Right atrium auricular region (tissue), 2 donors: Measurements from ENCODE around the gene NOS1. TPM values are rescaled to one million over a fixed set of nuclear protein-coding genes. Genes with fewer than 3 reads are reported as not detected.

Source experiments
- DNase-seq: peaks from one replicate; pipeline ENCODE4 v3.0.0-alpha.2; 2019; ENCODE audit warnings: low spot score
- H3K27ac ChIP-seq, 2 donors: fragments of 200-600 bp; sonication (generic); 1 replicate in 1 of 2; 2 replicates in 1 of 2; pipeline ENCODE4 v1.5.1; 2016 to 2019
- H3K27me3 ChIP-seq, 2 donors: fragments of 200-600 bp; sonication (generic); one replicate each; pipeline versions ENCODE4 v1.5.1 to v1.6.0; 2017 to 2019
- H3K36me3 ChIP-seq: fragments of 200-600 bp; sonication (generic); one replicate; pipeline ENCODE4 v1.5.1; 2016
- H3K4me1 ChIP-seq, 2 donors: fragments of 200-600 bp; sonication (generic); one replicate each; pipeline versions ENCODE4 v1.5.1 to v1.6.0; 2017 to 2019
- H3K4me3 ChIP-seq, 2 donors: fragments of 200-600 bp; sonication (generic); 1 replicate in 1 of 2; 2 replicates in 1 of 2; pipeline ENCODE4 v1.5.1; 2017 to 2019; ENCODE audit warnings: mild to moderate bottlenecking in 1 of 2, moderate library complexity in 1 of 2
- H3K9me3 ChIP-seq, 2 donors: fragments of 200-600 bp; sonication (generic); one replicate each; pipeline ENCODE4 v1.5.1; 2019
- total RNA-seq, 2 donors: library from RNA; depleted of rRNA; stranded (reverse); fragments of >200 nt; gene quantifications; one replicate each; pipeline ENCODE4 v1.1.0, GENCODE V29; 2016
- TF ChIP-seq, protein P1 (sequence below), 2 donors: fragments of 200-600 bp; sonication (generic); IDR thresholded peaks; one replicate each; pipeline ENCODE4 v1.5.1; 2019; ENCODE audit warnings: antibody characterized with exemption in 2 of 2

NOS1 gene
- total RNA-seq, 2 donors from 2014 or later, result 0.04 to 0.67 TPM

DNA sequence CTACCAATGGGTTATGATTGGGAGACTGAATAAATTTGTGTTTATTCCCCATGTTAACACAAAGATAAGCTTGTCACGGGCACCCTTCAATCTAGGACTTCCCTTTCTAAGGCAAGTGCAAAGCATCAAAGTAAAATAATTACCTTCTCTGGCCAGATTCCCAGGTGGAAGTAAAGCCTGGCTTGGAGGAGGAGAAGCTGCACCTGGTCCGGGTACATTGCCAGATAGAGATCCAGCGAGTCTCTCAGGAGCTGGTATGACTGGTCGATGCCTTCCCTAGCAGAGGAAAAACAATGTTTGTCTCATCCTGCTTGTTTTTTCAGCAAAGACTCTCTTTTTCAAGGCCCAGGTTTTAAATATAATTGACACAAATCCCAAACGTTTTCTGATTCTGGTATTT lies 196.1 kb downstream of the NOS1 start:
- peaks cover 93% of the 10 kb centered on the region for H3K36me3 ChIP-seq
- H3K27ac ChIP-seq, result no peak overlapping the region
- H3K4me1 ChIP-seq, result peaks cover 0 to 3% of the 10 kb centered on the region in 2 donors
- no peaks in the 10 kb centered on the region for H3K27me3 ChIP-seq
- TF ChIP-seq, protein P1, sequence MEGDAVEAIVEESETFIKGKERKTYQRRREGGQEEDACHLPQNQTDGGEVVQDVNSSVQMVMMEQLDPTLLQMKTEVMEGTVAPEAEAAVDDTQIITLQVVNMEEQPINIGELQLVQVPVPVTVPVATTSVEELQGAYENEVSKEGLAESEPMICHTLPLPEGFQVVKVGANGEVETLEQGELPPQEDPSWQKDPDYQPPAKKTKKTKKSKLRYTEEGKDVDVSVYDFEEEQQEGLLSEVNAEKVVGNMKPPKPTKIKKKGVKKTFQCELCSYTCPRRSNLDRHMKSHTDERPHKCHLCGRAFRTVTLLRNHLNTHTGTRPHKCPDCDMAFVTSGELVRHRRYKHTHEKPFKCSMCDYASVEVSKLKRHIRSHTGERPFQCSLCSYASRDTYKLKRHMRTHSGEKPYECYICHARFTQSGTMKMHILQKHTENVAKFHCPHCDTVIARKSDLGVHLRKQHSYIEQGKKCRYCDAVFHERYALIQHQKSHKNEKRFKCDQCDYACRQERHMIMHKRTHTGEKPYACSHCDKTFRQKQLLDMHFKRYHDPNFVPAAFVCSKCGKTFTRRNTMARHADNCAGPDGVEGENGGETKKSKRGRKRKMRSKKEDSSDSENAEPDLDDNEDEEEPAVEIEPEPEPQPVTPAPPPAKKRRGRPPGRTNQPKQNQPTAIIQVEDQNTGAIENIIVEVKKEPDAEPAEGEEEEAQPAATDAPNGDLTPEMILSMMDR (IDR thresholded peaks at IDR 0.05), result no peak
- no peak for DNase-seq
- H3K4me3 ChIP-seq, result no peak overlapping the region
- H3K9me3 ChIP-seq, result no peaks in the 10 kb centered on the region

DNA sequence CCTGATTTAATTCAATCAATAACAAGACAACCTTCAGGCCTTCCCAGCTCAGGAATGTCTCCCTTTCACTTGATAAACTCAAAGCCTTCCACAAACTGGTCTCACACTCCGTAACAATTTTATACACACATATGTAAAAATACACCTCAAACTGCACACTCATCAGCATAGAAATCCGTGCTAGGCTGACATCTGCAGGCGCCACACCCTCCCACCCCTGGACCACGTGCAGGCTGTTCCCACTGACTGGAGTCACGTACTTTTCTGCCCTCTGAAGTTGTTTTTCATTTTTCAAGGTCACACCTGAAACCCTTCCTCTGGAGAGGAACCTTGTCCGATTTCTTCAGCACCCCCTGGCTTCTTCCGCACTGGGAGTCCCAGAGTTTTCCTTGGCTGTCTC lies 198.8 kb downstream of the NOS1 start:
- Histone ChIP-seq H3K27me3 (no peaks in the 10 kb centered on the region), H3K4me1 (peaks cover 0 to under 1% of the 10 kb centered on the region in 2 donors), H3K27ac (no peak overlapping the region), H3K4me3 (no peak overlapping the region), H3K9me3 (no peaks in the 10 kb centered on the region), H3K36me3 (peaks cover 94% of the 10 kb centered on the region)
- DNase-seq, result no peak
- TF ChIP-seq, protein P1 (IDR thresholded peaks at IDR 0.05), result no peak

DNA sequence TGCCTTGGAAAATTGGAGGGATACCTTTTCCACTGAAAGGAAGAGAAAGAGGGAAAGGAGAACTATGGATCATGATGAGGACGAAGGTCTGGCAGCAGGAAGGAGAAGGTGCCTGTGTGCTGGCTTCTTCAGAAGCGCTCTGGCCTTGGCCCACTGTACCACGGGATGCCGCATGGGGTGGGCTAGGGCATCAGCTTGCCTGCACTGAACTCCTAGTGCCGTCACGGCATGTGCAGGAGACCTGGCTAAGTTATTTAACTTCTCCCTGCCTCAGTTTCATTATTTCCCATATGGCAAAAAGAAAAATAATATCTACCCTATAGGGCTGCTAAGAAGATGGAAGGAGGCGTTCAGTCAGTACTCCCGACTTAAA lies 199.3 kb downstream of the NOS1 start:
- peaks cover 94% of the 10 kb centered on the region for H3K36me3 ChIP-seq
- no peak for DNase-seq
- H3K9me3 ChIP-seq, result no peaks in the 10 kb centered on the region
- no peaks in the 10 kb centered on the region for H3K4me1 ChIP-seq
- no peak overlapping the region for H3K27ac ChIP-seq
- no peaks in the 10 kb centered on the region for H3K27me3 ChIP-seq
- TF ChIP-seq, protein P1 (IDR thresholded peaks at IDR 0.05), result no peak
- no peak overlapping the region for H3K4me3 ChIP-seq

DNA sequence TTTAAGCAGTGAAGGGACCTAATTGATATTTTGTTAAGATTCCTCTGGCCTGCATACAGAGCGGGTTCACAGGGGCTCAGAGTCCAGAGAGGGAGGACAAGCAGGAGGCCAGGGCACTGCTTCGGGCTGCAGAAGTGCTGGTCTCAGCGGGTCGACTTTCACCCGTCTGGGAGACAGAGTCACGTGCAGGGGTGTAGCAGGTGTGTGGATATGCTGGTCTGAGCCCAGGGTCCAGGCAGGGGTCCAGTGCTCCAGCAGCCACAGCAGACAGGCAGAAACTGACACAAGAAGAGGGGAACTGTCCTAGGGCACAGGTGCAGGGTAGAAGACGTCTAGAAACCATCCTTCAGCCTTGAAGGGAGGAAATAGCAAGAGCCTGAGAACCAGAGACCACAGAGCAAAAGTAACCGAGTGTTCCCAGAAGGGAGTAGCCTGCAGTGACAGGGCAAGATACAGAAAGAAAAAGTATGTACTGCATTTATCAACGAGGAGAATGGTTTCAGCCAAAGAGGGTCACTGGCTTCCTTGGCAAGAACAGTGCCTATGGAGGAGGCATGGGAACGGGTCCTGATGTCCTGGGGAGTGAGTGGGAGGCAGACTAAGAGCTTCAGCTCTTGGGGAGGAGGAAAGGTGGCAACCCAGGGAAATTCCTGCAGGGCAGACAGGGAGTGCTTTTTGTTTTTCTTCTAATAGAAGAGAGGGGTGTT lies 199.8 kb downstream of the NOS1 start:
- Histone ChIP-seq H3K4me1 (no peaks in the 10 kb centered on the region), H3K36me3 (peaks cover 94% of the 10 kb centered on the region), H3K27ac (no peak overlapping the region), H3K27me3 (no peaks in the 10 kb centered on the region), H3K9me3 (no peaks in the 10 kb centered on the region), H3K4me3 (no peak overlapping the region)
- TF ChIP-seq, protein P1 (IDR thresholded peaks at IDR 0.05), result no peak
- no peak for DNase-seq

DNA sequence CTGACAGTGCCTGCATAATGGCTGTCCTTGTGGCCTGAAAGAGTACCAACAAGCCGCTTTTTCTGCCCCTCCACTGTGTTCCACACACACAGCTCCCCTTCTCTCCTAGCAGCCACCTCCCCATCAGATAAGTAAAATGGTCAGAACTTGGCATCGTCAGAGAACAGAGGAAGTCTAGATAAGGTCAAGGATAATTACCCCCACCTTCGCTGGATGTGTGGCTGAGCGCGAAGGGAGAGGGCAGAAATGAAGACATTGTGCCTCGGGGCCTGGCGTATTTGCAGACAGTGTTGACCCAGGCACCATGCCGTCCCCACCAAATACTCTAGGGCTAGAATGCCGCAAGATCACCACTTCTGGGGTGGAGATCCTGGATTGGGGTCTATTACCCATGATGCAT lies 201.8 kb downstream of the NOS1 start:
- Histone ChIP-seq H3K36me3 (peaks cover 96% of the 10 kb centered on the region), H3K4me1 (no peaks in the 10 kb centered on the region), H3K4me3 (no peak overlapping the region), H3K9me3 (no peaks in the 10 kb centered on the region), H3K27ac (no peak overlapping the region), H3K27me3 (no peaks in the 10 kb centered on the region)
- TF ChIP-seq, protein P1 (IDR thresholded peaks at IDR 0.05), result no peak
- DNase-seq, result no peak
